Mammary epithelial cell (primary cell): ENCODE data around the gene TAC4.

Experiments
- CTCF ChIP-seq, 2 donors: IDR thresholded peaks in 1 of 2; conservative IDR thresholded peaks in 1 of 2; 2 replicates each; pipeline ENCODE4 v1.5.1; 2011 to 2012; ENCODE audit warnings: inconsistent platforms in 2 of 2, low read length in 2 of 2, mild to moderate bottlenecking in 2 of 2, control low read depth in 1 of 2, low read depth in 1 of 2; ENCODE audit not compliant: insufficient read depth in 1 of 2; ENCODE audit errors: extremely low read depth in 1 of 2
- EZH2 ChIP-seq: IDR thresholded peaks from 2 replicates; pipeline ENCODE4 v1.6.1; 2012; ENCODE audit warnings: low read length, inconsistent platforms, borderline replicate concordance

- TF ChIP-seq CTCF (conservative IDR thresholded peaks at IDR 0.05 in 1 of 2, IDR thresholded peaks at IDR 0.05 in 1 of 2; ENCODE audit: extremely low read depth in 1 of 2, insufficient read depth in 1 of 2, low read depth in 1 of 2, low read length in 2 of 2) = no peak
- TF ChIP-seq EZH2 = no peak
Observed at GRCh38 chr17:49870298-49870697, 22.4 kb upstream of the TAC4 start.
